IPS-18c (cell line): ENCODE measurements around the gene HCN3.
"Not testable (repeated sequence)": the region's sequence is repeated elsewhere in the genome, so short reads cannot be mapped to it uniquely, and the experiment has no call there.

Experiments
- H3K4me3 ChIP-seq: 2 replicates; pipeline ENCODE4 v1.7.0; 2013; ENCODE audit warnings: low read depth, mild to moderate bottlenecking, low read length, moderate library complexity; ENCODE audit not compliant: insufficient read depth
- H3K9me3 ChIP-seq: one replicate; pipeline ENCODE4 v1.6.1; 2013; ENCODE audit warnings: mild to moderate bottlenecking, low read length, moderate library complexity; ENCODE audit not compliant: control insufficient read depth, insufficient read depth

HCN3 gene

DNA sequence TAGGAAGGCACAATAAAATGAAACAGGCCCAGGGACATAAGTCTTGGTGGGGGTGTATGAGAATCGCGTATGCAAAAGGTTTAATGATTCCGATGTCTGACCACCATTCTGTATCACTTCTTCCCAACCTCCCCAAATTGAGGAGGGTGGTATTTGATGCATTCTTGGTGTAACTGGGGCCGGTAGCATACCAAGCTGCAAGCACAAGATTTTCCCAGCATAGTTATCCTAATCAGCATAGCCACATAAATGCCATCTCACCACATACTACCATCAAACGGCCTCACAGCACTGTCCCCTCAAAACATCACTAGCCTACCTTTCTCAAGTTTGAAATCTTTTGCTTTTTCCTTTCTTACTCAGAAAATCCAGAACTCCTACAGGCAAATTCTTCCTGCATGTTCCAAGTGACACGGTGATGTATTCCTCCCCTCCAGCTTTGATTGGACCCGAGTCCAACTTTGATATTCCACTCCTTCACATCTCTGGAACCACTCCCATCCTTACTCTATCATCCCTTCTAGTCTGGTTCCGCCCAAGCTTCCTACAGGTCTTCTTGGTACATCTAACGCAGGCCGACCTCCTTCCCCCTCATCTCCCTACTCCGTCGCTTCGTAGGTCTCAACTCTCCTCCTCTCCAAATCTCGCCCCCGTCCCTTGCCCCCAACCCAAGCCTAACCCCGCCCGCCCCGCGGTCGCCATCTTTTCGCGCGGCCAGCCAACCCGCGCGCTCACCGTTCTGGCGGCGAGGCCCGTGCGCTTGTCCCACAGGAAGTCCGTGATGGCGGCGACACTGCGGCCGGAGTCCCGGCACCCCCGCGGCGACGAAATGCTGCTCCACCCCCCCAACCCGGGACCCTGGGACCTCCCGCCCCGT, 4.6 kb upstream of the HCN3 start:
- Histone ChIP-seq H3K9me3 (no peaks in the 10 kb centered on the region), H3K4me3 (peak overlapping the region; percentile 81)

DNA sequence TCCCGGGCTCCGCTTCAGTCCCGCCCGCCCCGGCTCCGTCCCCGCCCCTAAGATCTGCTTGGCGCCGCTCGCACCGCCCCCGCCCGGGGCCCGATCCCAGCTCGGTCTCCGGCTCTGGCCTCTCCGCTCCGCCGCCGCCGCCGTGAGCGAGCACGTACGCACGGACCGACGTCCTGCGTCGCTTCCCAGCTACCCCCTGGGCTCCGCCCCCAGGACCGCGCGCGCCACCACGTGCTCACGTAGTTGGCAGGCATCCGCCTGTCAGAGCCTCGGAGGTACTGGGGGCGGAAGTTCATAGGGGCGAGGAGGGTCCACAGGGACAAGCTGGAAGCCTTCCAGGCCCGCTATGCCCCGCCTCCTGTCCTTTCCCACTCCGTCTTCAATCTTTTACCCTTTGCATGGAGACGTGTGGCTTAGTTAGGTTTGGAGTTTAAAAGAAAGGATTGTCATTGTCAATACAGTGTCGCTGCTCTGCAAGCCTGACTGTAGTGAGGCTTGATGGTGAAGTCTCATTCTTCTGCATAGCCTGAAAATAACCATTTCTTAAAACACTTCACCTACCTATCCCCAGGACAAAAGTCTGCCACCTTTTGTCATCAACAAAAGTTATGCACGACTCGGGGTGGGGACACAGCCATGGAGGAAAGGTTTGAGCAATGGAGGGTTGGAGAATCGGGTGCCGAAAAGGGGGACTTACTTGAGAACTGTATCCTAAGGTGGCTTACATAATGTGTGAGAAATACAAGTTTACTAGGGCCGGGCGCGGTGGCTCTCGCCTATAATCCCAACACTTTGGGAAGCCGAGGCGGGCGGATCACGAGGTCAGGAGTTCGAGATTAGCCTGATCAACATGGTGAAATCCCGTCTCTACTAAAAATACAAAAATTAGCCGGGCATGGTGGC, 3.7 kb upstream of the HCN3 start, which contains the start of gene CLK2:
Gene CLK2, minus strand, starts transcription at position 162 of the 903 bp plus-strand sequence. CDS start 2,527 bp downstream, outside the sequence.
- no peaks in the 10 kb centered on the region for H3K9me3 ChIP-seq

DNA sequence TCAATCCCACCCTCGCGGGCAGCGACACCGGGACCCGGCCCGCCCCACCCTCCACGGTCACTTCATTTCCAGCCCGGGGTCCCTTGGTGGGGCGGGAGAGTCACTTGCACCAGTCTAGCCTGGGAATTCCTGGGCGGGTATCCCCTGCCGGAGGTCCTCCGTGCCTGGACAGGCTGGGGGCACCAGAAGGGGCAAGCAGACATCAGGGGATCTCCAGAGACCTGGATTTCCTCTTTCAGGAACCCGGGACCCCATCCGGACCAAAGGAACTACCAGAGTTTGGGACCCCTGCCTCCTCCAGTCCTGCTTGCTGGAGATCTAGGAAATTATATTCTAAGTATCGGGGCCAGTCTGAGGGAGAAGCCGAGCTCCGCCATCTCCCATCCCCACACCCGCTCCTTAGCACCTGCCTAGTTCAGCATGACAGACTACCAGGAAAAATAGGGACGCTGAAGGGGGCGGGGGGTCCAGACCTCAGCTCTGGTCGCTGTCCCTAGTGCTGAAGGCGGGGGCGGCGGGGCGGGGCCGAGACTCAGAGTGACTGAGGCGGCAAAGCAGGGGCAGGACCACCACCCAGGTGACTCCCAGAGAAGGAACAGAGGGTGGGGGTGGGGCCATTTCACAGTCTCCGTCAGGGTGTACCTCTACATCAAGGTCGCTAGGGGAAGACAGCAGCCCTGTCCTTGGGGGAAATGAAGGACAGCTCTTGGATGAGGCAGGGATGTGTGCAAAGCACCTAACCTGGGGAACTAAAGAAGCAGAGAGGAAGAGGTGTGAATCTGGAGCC, 832 bp downstream of the HCN3 start:
- Histone ChIP-seq H3K9me3 (no peaks in the 10 kb centered on the region), H3K4me3 (peak overlapping the region; percentile 81)

More for the DNA sequence above, 3.7 kb upstream of the HCN3 start, which contains the start of gene CLK2:
- H3K4me3 ChIP-seq: peak within 1 kb of the TSS; percentile 81

DNA sequence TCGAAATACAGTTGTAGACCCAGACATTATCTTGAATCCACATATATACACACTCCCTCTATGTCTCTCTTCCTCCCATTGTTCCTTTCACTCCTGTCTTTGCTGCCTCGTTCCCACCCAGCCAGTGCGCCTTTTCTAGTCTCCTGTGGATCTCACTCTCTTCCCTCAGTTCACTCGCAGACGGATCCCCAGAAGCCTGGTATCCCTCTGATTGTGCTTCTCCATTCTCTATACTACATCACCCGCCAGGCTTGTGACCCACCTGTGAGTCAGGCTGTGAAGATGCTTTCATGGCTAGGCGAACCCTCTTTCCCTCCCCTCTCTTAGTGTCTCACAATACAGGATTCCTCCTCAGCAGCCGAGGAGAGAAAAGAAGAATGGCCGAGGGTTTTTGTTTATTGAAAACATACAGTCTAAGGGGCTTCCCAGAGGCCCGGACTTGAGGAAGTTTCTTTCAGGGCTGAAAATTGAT, 1.5 kb downstream of the HCN3 start:
- H3K4me3 ChIP-seq: no peak overlapping the region; the same call in 1 of the 2 replicates
- no peaks in the 10 kb centered on the region for H3K9me3 ChIP-seq

DNA sequence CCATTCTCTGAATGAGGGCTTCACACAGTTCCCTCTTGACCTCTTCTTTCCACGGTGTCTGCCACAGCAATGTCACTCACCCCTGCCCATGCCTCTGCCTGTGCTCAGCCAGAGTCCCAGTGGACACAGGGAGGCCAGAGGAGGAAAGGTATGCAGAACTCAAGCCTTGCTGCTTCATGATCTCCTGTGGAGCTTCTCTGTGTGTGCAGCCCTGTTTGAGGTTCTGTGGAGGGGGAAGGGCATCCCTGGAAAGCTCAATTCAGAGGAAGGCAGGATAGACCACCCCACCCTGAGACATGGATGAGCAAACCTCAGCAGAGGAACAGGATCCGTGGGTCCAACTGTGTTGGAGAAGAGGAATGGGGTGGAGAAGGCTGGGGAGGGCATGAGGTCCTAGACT, 2.0 kb downstream of the HCN3 start:
- H3K9me3 ChIP-seq: no peaks in the 10 kb centered on the region
- peak overlapping the region; percentile 20; the same call in 1 of the 2 replicates for H3K4me3 ChIP-seq

DNA sequence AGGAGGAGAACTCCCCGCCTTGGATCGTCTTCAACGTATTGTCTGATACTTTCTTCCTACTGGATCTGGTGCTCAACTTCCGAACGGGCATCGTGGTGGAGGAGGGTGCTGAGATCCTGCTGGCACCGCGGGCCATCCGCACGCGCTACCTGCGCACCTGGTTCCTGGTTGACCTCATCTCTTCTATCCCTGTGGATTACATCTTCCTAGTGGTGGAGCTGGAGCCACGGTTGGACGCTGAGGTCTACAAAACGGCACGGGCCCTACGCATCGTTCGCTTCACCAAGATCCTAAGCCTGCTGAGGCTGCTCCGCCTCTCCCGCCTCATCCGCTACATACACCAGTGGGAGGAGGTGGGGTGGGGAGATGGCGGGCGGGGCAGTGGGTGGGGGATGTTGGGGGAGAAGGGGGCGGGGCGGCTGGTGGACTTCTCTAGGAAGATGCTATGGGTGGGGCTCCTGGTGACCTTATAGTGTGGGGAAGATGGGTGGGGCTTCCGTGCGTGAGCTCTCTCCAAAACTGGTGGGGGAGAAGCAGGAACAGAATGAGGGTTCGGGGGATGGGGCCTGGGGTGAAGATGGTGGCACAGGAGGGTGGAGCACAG, 5.3 kb downstream of the HCN3 start:
- no peak overlapping the region for H3K4me3 ChIP-seq
- no peaks in the 10 kb centered on the region for H3K9me3 ChIP-seq

DNA sequence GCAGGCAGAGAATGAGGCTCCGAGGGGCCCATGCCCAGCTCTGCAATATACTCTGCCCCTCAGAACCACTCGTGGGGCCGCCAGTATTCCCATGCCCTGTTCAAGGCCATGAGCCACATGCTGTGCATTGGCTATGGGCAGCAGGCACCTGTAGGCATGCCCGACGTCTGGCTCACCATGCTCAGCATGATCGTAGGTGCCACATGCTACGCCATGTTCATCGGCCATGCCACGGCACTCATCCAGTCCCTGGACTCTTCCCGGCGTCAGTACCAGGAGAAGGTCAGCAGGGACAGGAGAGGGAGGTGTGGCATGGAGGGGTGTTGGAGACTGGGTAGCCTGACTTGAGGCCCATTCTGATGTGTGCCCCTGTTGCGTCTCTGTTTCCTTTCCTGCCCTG, 7.2 kb downstream of the HCN3 start:
- Histone ChIP-seq H3K4me3 (no peak overlapping the region), H3K9me3 (no peaks in the 10 kb centered on the region)

DNA sequence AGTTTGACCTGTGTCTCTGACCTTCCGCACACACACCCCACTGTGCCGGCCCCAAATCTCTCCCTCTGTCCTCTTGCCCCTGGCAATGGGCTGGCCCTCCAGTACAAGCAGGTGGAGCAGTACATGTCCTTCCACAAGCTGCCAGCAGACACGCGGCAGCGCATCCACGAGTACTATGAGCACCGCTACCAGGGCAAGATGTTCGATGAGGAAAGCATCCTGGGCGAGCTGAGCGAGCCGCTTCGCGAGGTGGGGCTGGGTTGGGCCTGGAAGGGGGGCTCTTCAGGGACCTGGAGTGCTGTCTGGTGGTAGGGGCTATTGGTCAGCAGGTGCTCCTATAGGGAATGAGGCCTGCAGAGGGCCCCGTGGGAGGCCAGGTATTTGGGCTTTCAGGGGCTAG, 7.8 kb downstream of the HCN3 start:
- Histone ChIP-seq H3K4me3 (no peak overlapping the region), H3K9me3 (no peaks in the 10 kb centered on the region)

DNA sequence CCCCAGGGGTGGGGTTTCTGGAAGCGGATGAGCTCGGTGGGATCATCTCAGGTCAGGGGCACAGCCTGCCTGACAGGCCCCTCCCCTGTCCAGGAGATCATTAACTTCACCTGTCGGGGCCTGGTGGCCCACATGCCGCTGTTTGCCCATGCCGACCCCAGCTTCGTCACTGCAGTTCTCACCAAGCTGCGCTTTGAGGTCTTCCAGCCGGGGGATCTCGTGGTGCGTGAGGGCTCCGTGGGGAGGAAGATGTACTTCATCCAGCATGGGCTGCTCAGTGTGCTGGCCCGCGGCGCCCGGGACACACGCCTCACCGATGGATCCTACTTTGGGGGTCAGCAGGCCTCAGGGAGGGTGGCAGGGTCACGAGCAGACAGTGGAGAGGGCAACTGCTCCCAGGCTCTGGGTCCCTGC, 8.4 kb downstream of the HCN3 start:
- H3K9me3 ChIP-seq: no peaks in the 10 kb centered on the region
- no peak overlapping the region for H3K4me3 ChIP-seq

DNA sequence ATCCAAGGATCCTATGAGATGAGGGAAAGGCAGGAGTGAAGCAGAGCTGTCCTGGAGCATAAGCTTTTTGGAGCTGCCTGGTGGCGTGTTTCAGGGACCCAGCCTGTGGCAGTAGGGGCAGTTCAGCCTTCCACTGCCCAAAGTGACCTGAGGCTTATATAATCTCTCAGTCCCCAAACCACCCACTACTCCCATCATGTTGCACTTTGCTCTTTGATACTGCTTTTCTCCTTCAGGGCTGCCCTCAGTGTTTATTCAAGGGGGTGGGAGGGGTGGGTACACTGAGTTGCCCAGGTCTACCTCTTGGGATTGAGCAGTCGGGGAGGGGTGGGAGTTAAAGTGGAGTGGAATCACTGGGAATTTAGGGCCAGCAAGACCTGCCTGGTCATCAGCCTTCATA, 9.3 kb downstream of the HCN3 start:
- H3K9me3 ChIP-seq: no peaks in the 10 kb centered on the region
- no peak overlapping the region for H3K4me3 ChIP-seq

DNA sequence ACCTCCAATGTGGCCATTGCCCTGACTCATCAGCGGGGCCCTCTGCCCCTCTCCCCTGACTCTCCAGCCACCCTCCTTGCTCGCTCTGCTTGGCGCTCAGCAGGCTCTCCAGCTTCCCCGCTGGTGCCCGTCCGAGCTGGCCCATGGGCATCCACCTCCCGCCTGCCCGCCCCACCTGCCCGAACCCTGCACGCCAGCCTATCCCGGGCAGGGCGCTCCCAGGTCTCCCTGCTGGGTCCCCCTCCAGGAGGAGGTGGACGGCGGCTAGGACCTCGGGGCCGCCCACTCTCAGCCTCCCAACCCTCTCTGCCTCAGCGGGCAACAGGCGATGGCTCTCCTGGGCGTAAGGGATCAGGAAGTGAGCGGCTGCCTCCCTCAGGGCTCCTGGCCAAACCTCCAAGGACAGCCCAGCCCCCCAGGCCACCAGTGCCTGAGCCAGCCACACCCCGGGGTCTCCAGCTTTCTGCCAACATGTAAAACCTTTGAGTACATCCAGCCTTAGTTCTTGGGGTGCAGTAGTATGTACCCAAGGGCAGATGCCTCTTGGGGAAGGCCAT, 10.8 kb downstream of the HCN3 start:
- H3K9me3 ChIP-seq: no peaks in the 10 kb centered on the region
- H3K4me3 ChIP-seq: no peak overlapping the region

DNA sequence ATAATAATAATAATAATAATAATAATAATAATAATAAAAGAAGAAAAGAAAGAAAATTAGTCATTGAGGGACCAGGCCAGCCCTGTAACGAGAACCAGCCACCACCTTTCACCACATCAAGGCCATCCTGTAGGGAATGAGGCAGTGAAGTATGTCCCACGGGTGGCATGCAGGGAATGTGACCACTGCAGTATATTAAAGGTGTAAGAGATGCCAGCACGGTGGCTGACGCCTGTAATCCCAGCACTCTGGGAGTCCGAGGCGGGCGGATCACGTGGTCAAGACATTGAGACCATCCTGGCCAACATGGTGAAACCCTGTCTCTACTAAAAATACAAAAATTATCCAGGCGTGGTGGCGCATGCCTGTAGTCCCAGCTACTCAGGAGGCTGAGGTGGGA, 13.7 kb downstream of the HCN3 start:
- not testable (repeated sequence) for H3K9me3 ChIP-seq, H3K4me3 ChIP-seq

DNA sequence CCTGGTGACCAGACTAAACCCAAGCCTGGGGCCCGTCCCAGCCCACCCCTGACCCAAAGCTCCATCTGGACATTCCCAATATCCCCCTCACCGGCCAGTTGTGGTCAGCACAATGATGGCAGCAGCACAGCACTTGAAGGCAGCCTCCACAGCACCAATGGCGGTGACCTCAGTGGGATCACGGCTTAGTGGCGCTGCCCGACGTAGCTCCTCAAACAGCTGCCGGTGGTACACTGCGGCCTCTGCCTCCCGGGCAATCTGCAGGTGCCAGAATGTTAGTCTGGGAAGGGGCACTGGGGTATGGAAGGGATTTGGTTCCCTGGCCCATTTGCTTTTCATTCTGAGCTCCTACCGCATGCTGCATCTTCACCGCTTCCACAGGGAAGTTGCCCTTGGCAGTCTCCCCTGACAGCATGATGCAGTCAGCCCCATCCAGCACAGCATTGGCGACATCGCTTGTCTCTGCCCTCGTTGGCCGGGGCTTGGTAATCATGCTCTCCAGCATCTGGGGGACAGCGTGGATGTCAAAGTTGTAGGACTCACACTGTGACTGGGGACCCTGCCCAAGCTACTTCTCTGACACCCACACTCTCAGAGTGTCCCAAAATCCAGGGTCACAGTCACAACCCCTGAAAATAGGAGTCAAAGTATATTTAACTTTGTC, 16.0 kb downstream of the HCN3 start:
- Histone ChIP-seq H3K4me3 (no peak overlapping the region), H3K9me3 (peaks cover 2% of the 10 kb centered on the region)

DNA sequence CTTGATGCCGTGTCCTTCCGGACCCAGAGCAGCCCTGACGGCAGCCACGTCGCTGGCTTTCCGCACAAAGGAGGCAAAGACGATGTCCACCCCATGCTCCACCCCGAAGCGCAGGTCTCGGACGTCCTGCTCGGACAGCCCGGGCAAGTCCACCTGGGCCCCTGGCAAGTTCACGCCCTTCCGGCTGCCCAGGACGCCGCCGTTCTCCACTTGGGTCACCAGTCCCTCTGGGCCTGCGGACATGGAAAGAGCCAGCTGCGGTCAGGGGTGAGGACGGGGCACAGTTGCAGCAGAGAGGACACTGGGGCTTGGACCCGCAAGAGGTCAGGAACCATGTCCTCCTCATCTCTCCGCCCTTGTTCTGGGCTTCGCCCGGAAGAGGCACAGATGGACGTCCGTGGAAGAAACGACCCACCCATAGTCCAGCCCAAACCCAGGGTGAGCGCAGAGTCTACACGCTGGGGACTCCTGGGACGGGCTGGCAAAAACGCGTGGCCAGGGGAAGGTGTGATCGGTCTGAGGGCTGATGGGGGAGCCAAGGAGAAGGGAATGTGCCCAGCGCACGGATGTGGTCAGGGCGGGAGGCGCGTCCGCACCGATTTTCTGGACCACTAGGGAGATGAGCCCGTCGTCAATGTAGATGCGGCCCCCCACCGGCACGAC, 17.4 kb downstream of the HCN3 start:
- H3K4me3 ChIP-seq: peak overlapping the region; percentile 87
- peaks cover 2% of the 10 kb centered on the region for H3K9me3 ChIP-seq

DNA sequence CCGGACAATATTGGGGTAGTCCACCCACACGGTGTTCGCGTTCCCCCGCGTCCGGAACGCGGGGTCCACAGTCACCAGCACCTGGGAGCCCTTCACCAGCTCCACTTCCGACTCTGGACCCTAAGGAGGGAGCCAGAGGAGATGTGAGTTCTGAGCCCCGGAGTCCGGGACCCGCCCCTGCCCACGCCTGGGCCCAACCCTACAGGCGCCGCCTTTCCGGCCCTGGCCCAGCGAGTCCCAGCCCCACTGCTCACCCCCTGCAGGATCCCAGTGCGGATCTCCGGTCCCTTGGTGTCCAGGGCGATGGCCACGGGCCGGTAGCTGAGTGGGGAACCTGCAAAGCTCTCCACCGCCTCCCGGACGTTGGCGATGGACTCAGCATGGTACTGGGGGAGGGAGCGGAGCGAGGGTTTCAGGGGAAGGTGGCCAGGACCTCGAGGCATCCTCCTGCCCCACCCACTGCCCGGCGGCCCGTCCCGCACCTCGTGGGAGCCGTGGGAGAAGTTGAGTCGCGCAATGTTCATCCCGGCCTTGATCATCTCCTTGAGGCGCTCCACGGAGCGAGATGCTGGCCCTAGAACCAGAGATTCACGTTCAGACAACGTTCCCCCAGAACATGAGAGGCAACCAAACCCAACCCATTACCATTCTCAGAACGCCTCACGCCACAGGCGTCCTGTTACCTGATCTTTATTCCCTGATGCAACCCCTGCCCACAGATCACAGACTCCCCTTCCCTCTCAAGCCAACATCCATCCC, 18.1 kb downstream of the HCN3 start:
- peak overlapping the region; percentile 87 for H3K4me3 ChIP-seq
- peaks cover 2% of the 10 kb centered on the region for H3K9me3 ChIP-seq
